ENCODE measurements around the gene EMC10.
A peak's percentile ranks its signal among the peaks of the same experiment; 100 is the strongest.
"Not testable (repeated sequence)": the region's sequence is repeated elsewhere in the genome, so short reads cannot be mapped to it uniquely, and the experiment has no call there.

The EMC10 gene

GRCh38 chr19:50476224-50476906, at the start of gene EMC10, which contains the start of gene GARIN5A:
TSS of gene EMC10 (plus strand) at chr19:50476507. CDS start at chr19:50476545, 38 bp downstream.
TSS of gene GARIN5A (minus strand) at chr19:50476848. CDS start at chr19:50476388, 460 bp downstream.
- DNase-seq (ENCODE audit: low read depth), result peak; percentile 80

GRCh38 chr19:50427318-50427925, 48.9 kb upstream of the EMC10 start:
- DNase-seq (ENCODE audit: low read depth), result no peak

DNA sequence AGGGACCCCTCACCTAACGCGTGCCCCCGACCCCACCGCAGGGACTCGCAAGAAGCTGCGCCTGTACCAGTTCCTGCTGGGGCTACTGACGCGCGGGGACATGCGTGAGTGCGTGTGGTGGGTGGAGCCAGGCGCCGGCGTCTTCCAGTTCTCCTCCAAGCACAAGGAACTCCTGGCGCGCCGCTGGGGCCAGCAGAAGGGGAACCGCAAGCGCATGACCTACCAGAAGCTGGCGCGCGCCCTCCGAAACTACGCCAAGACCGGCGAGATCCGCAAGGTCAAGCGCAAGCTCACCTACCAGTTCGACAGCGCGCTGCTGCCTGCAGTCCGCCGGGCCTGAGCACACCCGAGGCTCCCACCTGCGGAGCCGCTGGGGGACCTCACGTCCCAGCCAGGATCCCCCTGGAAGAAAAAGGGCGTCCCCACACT, 48.3 kb upstream of the EMC10 start:
- DNase-seq (ENCODE audit: low read depth), result peak; percentile 54

DNA sequence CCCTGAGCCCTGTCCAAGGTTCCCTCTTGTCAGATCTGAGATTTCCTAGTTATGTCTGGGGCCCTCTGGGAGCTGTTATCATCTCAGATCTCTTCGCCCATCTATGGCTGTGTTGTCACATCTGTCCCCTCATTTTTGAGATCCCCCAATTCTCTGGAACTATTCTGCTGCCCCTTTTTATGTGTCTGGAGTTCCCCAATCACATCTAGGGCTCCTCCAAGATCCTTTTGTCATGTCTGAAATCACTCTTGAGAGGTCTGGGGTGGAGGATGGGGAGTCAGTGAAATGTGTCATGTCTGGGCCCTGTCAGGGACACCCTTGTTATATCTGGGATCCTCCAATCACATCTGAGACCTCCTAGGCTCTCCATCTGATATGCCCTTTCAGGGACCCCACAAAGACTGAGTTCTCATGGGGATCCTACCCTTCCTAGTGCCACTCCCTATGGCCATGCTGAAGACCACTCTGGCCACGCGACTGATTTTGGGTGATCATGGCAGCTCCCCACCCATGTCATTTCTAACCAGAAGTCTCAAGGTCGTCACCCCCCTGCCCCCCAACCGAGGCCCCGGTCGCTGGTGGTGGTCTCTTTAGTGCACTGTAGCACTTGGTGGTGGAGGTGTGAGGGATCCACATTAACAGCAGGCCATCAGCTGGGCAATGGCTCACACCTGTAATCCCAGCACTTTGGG, 47.4 kb upstream of the EMC10 start:
- DNase-seq (ENCODE audit: low read depth), result no peak

GRCh38 chr19:50430888-50431342, 45.4 kb upstream of the EMC10 start:
- no peak for DNase-seq (ENCODE audit: low read depth)

GRCh38 chr19:50431343-50432220, 44.7 kb upstream of the EMC10 start:
- peak; percentile 27 for DNase-seq (ENCODE audit: low read depth)

- DNase-seq (ENCODE audit: low read depth), result no peak
Observed at GRCh38 chr19:50432221-50433028, 43.9 kb upstream of the EMC10 start, which contains the start of gene MYBPC2. TSS of gene MYBPC2 (plus strand) at chr19:50432892. CDS start at chr19:50432954, 62 bp downstream.

DNA sequence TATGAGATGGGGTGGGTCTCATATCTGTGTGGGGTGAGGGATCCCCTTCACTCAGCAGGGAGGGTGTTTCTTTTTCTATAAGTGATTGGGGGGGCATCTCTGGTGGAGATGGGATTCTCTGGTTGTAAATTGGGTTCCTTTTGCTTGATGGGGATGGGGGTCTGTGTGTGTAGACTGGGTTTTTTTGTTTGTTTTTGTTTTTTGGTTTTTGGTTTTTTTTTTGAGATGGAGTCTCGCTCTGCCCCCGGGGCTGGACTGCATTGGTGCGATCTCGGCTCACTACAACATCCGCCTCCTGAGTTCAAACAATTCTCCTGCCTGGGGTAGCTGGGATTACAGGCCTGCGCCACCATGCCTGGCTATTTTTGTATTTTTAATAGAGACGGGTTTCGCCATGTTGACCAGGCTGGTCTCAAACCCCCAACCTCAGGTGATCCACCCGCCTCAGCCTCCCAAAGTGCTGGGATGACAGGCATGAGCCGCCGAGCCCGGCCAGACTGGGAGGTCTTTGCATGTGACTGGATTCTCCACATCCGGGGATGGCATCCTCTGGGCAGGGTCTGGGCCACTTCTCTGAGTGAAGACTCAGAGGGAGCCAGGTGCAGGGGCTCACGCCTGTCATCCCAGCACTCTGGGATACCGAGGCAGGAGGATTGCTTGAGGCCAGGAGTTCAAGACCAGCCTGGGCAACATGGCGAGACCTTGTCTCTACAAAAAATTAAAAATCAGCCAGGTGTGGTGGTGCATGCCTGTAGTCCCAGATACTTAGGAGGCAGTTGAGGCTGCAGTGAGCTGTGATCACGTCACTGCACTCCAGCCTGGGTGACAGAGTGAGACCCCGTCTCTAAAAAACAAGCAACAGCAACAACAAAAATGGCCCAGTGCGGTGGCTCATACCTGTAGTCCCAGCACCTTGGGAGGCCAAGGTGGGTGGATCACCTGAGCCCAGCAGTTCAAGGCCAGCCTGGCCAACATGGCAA, 42.8 kb upstream of the EMC10 start:
- no peak for DNase-seq (ENCODE audit: low read depth)

DNA sequence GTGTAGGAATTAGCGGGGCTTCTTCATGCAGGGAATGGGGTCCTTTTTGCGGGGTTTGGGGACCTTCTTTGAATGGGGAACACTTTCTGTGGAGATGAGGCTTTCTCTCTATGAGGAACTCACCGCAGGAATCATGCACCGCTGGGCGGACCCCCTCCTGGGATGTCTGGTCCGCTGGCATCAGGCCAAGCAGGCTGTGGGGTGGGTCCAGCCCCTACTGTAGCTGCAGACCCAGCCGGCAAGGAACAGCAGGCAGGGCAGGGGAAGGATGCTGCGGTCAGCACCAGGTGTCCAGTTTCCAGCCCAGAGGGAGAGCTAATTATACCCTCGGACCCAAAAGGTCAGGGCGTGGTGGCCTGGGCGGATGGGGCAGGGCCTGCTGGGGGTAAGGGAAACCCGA, 41.8 kb upstream of the EMC10 start:
- no peak for DNase-seq (ENCODE audit: low read depth)

DNA sequence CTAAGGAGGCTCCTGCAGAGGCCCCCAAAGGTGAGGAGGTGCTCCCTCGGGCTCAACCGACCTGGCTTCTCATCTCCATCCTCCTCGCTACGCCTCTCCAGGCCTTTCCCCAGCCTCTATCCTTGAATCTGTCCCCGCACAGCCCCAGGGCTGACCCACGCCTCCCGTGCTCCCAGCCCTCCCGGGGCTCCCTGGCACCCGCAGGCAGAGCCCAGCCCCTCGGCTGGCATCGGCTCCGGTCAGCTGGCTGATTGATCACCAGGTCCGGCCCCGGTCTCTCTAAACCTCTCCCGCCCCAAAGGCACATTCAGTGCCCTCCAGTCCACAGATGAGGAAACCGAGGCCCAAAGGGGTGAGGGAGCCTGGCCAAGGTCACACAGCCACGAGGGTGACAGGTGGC, 41.1 kb upstream of the EMC10 start:
- no peak for DNase-seq (ENCODE audit: low read depth)

- no peak for DNase-seq (ENCODE audit: low read depth)
Observed at GRCh38 chr19:50435627-50436026, 40.7 kb upstream of the EMC10 start.

GRCh38 chr19:50437862-50438449, 38.4 kb upstream of the EMC10 start:
- DNase-seq (ENCODE audit: low read depth), result no peak

DNA sequence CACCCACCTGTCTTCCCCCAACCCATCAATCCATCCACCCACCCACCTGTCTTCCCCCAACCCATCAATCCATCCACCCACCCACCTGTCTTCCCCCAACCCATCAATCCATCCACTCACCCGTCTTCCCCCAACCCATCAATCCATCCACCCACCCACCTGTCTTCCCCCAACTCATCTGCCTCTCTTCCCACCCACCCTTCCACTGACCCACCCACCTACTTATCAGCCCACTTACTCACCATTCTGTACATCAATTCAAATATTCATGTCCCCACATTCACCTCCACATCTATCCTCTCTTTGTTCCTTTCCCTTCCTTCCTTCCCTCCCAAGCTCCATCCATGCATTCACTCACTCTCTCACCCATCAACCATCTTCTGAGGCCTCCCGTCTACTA, 37.2 kb upstream of the EMC10 start:
- DNase-seq (ENCODE audit: low read depth), result not testable (repeated sequence)

- no peak for DNase-seq (ENCODE audit: low read depth)
Observed at GRCh38 chr19:50444059-50444458, 32.2 kb upstream of the EMC10 start.

DNA sequence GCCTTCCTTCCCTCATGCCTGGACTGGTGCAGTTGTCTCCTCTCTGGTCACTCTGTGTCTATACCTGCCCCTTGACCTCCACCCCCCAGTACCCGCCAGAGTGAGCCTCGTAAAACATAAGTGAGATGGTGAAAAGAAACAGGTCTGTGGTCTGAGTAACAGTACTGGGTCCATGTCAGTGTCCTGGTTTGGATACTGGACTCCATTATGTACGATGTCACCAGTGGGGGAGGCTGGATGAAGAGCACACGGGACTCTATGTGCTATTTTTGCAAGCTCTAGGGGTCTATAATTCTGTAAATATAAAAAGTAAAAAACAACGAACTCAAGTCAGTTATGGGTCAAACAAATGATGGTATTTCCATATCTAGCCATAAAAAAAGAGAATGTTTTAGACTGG, 29.3 kb upstream of the EMC10 start:
- no peak for DNase-seq (ENCODE audit: low read depth)

DNA sequence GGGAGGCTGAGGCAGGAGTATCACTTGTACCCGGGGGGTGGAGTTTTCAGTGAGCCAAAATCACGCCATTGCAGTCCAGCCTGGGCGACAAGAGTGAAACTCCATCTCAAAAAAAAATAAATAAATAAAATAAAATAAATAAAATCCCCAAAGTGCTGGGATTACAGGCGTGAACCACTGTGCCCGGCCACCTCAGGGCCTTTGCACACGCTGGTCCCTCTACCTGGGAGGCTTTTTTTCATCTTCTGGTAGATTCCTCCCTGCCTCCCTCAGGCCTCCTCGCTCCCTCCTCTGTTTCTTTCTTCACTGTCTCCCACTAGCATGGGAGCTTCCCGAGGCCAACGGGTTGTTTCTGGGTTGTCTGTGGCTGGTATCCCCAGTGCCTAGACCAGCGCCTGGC, 28.6 kb upstream of the EMC10 start:
- no peak for DNase-seq (ENCODE audit: low read depth)

DNA sequence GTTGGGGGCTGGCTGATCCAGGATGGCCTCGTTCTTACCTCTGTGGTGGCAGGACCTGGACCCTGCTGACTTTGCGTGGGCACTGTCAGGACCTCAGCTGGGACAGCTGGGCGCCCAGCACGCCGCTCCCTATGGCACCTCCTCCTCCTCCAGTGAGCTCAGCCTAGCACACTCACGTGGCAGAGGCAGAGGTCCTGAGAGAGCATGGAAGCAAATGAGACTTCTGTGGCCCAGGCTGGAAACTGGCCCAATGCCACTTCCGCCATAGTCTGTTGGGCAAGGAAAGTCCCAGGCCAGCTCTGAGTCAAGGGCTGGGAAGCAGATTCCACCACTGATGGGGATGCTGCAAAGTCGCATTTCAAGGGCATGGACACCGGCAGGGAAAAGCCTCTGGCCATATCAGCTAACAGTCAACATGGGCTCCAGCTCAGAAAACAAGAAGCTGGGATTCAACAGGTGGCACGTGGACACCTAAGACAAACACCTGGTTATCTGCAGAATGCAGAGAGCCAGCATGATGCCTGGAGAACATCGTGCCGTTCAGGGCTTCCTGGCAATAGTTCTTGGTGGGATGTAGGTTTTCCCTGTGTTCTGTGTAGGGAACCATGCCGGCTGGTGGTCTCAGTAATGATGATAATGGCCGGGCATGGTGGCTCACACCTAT, 26.9 kb upstream of the EMC10 start:
- DNase-seq (ENCODE audit: low read depth), result no peak

DNA sequence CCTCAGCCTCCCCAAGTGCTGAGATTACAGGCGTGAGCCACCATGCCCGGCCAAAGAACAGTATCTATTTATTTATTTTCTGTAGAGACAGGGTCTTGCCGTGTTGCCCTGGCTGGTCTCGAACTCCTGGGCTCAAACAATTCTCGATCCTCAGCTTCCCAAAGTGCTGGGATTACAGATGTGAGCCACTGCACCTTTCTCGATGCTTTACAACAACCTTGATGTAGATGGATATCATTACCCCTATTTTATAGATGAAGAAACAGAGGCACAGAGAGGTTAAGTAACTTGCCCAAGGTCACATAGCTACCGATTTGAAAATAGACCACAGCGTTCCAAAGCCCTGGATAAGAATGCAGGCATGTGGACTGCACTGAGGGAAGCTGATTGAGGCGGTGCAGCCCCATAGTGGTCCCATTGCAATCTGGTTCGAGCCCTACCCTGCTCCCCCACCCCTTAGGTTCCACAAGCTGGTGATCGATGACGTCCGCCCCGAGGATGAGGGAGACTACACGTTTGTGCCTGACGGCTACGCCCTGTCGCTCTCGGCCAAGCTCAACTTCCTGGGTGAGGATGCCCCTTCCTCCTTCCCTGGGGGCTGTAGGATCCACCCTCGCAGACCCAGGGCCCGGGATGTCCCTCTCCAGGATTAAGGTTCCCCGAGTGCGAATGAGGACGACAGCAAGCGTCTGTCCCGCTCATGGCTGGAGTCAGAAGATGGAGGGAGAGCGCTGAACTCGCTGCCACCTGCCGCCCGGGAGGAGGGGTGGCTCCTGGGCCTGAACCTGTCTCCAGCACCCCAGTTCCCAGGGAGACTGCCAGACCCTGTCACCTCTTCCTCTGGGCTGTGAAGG, 25.7 kb upstream of the EMC10 start:
- no peak for DNase-seq (ENCODE audit: low read depth)

Data from stromal cell of bone marrow (primary cell).